GM18951 (cell line): ENCODE data around the gene RSPH6A.
A peak's percentile ranks its signal among the peaks of the same experiment; 100 is the strongest.
"Not testable (repeated sequence)": the region's sequence is repeated elsewhere in the genome, so short reads cannot be mapped to it uniquely, and the experiment has no call there.

Experiments
- POLR2A ChIP-seq: IDR thresholded peaks from 4 replicates; pipeline ENCODE4 v1.6.1; 2011; ENCODE audit warnings: mild to moderate bottlenecking; ENCODE audit not compliant: insufficient read length, insufficient read depth; ENCODE audit errors: extremely low read depth
- in situ Hi-C: fragments of 300-500 bp; cut with MboI; formaldehyde crosslinking; loops from one replicate; pipeline ENCODE4 v1.12.0; 2022; ENCODE audit warnings: low sequenced_read_pairs, mixed read lengths, inconsistent platforms; ENCODE audit not compliant: unreplicated experiment

The RSPH6A gene

DNA sequence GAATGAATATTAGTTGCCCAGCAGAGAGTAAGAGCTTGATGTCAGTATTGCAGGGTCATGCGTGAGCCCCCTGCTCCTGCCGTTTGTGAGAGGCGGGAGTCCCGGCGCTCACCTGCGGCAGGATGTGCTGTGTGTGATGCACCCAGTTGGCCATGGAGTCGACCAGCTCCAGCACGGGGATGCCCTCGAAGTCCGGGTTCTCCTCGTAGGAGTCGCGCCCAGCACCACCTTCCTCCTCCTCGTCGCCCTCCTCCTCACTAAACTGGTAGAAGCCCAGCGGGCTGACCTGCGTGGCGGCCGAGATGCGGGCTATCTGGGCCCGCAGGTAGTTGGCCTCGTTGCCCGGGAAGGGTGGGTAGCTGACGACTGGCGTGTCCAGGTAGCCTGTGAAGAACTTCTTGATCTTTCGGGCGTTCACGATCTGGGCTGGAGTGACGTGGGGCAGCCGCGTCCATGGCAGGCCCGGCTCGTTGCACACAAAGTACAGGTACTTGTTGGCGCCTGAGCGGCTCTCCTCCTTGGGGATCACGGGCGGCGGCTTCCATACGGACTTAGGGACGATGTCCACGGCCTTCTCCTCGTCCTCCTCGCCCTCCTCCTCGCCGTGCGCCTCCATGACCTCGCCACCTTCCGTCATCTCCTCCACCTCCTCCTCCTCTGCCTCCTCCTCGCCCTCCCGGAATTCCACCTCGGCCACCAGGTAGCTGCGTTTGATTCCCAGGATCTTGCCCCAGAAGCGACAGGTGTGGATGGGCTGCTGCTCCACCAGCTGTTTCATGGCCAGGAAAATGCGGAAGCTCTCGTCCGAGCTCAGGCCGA, 10.8 kb downstream of the RSPH6A start:
- in situ Hi-C loops = no loop called here
- TF ChIP-seq POLR2A = no peak

DNA sequence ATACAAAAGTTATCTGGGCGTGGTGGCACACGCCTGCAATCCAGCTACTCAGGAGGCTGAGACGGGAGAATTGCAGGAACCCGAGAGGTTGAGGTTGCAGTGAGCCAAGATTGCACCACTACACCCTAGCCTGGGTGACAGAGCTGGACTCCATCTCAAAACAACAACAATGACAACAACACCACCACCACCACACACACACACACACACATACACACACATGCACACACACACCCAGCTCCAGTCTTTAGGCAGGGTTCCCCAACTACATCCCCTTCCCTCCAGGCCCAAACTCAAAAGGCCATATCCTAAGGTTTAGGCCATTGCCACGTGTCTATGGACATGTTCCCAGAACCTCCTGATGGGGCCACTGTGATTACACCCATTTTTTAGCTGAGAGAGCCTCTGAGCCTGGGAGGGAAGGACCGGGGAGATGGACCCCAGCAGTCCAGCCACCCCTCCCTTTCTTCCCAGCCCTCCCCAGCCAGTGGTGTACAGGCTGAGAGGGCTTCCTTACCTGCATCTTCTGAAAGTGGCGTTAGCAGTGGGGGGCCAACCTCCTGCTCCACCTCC, 13.4 kb downstream of the RSPH6A start:
- TF ChIP-seq POLR2A = no peak
- in situ Hi-C loops = no loop called here

DNA sequence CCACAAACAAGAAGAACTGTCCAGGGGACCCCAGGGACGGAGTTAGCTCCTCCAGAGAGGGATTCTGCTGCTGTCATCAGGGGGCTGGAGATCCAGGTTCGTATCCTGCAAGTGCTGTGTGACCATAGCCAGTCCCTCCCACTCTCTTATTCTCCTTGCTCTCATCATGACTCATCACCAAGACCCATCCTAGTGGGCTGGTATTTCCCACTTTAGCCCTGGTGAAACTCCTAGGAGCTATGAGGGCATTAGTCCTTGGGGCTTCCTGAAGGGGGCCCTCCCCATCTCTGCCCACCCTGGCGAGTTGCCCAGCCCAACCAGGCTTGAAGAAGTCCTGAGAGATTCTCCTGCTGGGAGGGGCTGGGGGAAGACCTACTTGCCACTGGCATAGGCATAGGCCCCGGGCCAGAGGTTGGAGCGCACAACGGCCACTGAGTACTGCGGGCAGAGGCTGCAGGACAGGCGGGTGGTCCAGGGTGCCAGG, 15.0 kb downstream of the RSPH6A start:
- no peak for TF ChIP-seq POLR2A
- in situ Hi-C loops = no loop called here

DNA sequence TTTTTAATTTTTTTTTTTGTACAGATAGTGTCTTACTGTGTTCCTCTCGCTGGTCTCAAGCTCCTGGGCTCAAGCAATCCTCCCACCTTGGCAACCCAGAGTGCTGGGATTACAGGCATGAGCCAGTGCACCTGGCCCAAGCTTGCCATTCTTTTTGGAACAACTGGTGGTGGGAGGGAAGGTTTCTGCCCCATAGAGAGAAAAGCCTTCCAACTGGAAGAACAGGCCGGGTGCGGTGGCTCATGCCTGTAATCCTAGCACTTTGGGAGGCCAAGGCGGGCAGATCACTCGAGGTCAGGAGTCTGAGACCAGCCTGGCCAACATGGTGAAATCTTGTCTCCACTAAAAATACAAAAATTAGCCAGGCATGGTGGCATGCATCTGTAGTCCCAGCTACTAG, 15.6 kb downstream of the RSPH6A start:
- in situ Hi-C loops = not testable (repeated sequence)

DNA sequence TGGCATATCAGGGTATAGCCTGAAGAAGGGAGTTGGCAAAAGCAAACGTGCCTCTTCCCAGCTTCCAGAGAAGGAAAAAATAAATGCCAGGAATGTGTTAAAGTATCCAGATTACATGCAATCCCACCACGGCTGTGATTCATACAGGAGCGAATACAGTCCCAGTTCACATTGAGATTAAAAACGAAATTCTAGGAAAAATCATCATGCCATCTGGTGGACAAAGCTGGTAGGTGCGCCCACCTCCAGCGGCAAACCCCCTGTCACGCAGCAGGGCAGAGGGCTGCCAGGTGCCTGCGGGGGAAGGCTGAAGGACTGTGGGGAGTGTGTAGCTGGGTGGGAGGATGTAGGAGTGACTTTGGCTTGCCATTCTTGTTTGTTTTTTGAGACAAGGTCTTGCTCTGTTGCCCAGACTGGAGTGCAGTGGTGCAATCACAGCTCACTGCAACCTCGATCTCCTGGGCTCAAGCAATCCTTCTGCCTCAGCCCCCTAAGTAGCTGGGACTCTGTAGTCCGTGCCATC, 16.1 kb downstream of the RSPH6A start:
- TF ChIP-seq POLR2A = no peak
- in situ Hi-C loops = no loop called here

DNA sequence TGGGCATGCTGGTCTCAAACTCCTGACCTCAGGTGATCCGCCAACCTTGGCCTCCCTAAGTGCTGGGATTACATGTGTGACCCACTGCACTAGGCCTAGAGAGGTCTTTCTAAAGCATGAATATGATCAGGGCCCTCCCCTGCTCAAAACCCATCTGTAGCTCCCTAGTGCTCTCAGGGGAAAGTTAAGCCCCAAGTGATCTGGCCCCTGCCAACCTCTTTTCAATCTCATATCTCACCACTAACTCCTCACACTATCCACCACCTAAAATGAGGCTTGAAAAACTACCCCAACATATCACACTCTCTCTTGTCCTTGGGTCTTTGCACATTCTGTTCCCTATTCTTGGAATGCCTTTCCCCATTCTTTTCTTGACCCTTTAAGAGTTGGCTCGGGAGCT, 20.5 kb downstream of the RSPH6A start:
- TF ChIP-seq POLR2A = no peak
- in situ Hi-C loops = no loop called here

DNA sequence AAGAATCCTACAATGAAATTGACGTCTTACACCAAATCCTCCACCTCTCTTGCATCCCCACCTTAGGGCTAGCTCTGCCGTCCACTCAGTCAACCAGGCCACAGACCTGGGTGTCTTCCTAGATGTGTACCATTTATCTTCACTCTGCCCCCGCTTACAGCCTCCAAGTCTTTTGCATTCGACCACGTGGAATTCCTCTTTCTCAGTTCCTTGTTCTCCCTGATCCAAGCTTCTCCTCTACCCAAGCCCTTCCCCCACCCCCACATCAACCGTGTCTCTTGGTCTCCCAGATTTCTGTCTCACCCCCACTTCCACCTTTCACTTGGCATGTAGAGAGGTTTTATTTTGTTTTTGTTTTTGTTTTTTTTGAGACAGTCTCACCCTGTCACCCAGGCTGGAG, 21.2 kb downstream of the RSPH6A start:
- in situ Hi-C loops = no loop called here
- TF ChIP-seq POLR2A = no peak

DNA sequence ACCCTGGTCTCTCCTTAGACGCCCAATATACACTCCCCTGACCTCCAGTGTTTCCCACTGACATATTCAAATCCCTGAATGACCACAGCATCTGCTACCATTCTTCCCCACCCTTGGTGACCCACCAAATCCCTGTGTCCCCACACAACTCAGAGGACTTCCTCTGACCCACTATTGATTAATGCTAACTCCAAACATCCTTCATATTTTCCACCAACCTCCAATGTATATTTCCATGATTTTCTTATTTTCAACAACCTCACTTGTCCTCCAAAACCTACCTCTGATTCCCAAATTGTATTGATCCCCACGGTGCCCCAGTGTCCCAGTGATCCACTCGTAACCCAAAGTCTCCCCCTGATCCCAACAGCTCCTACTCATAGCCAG, 21.9 kb downstream of the RSPH6A start:
- in situ Hi-C loops = no loop called here

DNA sequence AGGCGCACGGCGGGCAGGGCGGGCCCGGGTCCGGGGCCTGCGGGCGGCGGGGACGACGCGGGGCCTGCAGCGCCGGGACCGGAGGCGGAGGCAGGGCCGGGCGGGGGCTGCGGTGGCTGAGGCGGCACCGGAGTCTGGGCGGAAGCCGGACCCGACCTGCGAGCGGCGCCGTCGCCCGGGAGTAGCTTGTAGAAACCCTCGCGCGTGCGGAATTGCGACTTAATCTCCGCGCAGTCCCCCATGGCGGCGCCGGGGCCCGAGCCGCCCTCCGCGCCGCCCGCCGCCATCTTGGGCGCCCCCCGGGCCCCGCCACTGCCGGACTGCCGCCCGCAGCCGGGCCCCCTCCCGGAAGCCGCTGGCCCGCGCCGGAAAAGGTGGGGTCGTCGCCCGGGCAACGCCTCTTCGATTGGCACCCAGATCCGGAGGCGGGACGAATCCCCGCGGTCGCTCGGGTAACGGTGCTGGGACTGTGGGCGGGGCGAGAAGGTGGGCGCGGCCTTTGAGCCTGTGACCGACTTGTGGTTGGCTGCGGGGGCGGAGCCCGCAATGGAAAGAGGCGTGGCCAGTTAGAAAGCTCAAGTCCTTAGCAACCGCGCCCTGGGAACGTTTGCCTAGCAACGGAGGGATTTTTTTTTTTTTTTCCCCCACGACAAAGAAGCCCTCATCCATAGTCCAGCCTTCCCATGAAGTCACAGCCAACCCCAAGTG, 22.5 kb downstream of the RSPH6A start, which contains the start of gene DMWD:
DMWD (minus strand) TSS at position 376 of the 708 bp plus-strand sequence; CDS start at position 287, 89 bp downstream.
- peak; percentile 86 for TF ChIP-seq POLR2A
- in situ Hi-C loops = no loop called here

More for the DNA sequence above, 21.9 kb downstream of the RSPH6A start:
- no peak for TF ChIP-seq POLR2A

DNA sequence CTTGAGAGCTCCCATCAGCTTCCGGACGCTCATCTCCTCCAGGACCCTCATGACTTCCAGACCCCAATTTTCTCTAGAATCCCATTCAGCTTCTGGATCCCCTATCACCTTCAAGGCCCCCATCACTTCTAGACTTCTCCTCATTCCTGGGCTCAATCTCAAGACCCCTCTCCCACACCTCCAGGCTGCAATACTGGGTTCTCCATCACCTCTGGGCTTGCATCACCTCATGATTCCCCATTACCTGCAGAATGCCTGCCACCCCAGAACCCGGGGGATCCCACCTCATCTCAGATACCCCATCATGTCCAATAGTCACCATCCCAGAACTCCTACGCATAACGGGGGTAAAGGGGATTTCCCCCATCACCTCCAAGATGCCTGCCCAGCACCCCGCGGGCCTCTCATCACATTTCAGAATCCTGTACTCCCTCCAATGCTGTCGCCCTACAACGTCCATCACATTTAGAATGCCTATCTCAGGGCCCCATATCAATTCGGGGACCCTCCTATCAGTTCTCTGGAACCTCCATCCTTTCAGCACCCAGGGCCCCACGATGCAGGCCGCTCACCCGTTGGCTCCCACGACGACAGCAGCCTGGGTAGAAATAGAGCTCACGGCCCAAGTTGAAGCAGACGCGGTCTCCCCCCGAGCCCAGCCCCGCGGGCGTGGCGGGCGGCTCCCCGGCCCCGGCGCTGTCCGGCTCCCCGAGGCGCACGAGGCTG, 23.2 kb downstream of the RSPH6A start:
- no peak for TF ChIP-seq POLR2A
- in situ Hi-C loops = no loop called here

DNA sequence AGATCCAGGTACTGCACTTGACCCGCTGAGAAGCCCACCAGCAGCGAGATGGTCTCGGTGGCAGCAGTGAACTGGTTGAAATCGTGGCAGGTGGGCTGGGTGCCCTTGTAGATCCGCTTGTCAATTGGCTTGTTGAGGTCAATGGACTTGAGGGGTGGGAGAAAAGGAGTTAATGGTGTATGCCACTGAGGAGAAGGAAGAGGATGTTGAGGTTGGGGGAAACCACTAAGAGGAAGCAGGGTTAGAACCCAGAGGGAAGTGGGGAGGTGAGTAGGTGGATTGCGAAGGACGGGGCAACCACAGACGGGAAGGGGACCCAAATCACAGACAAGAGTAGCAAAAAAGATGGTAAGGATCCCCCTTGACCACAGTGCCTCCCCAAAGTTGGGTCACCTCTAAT, 24.2 kb downstream of the RSPH6A start:
- no peak for TF ChIP-seq POLR2A
- in situ Hi-C loops = no loop called here

DNA sequence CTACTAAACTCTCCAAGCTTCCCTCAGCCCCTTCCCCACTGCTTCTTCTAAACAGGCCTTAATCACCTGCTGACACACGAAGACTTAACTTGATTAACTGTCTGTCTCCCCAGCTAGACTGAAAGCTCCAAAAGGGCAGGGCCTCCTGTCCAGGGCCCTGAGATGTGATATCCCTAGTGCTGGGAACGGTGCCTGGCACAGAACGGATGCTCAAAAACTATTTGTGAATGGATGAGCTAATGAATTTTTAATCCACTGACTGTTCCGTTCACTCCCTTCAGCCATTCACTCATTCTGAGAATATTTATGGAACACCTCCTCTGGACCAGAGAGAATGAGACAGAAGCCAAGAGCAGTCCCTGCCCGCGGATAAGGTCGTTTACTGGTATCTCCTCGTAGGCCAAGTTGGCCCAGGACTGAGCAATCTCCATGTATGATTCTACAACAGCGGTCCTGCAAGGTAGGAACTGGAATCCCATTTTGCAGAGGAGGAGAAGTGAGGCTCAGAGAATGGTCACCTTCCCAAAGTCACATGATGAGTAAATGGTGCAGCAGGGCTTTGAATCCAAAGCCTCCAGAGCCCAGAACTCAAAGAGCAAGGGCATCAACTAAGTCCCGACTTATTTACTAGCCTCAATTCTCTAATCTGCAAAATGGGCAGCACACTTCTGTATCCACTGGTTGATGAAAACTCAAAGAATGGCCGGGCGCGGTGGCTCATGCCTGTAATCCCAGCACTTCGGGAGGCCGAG, 25.9 kb downstream of the RSPH6A start:
- no peak for TF ChIP-seq POLR2A
- in situ Hi-C loops = no loop called here
